Measurements from ENCODE around the gene ALKBH3. TPM values are rescaled to one million over a fixed set of nuclear protein-coding genes. Genes with fewer than 3 reads are reported as not detected.

The ALKBH3 gene
- total RNA-seq, 1 donor from 2014 or later = 31.2 TPM

GRCh38 chr11:43921561-43922294, 41.1 kb downstream of the ALKBH3 start:
- no peak for DNase-seq (ENCODE audit: extremely low read depth, low read depth, low spot score)

DNA sequence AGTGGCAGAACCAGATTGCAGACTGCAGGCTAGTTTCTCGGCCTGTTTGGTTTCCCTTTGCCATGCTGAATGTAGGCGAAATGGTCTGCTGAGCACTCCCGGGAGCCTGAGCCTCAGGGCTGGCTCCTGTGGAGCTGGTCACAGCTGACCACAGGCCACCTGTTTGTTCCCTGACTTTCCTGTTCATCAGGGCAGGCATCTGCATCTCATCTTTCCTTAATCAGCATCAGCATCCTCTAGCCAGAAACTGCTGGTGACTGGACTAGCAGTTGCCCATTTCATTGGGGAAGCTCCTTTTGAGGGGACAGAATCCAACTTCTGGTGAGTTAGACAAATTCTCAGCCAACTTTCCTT, 41.6 kb downstream of the ALKBH3 start:
- no peak for DNase-seq (ENCODE audit: extremely low read depth, low read depth, low spot score)

- DNase-seq (ENCODE audit: extremely low read depth, low read depth, low spot score) = no peak
Measured at GRCh38 chr11:43922744-43923405, 42.2 kb downstream of the ALKBH3 start.

DNA sequence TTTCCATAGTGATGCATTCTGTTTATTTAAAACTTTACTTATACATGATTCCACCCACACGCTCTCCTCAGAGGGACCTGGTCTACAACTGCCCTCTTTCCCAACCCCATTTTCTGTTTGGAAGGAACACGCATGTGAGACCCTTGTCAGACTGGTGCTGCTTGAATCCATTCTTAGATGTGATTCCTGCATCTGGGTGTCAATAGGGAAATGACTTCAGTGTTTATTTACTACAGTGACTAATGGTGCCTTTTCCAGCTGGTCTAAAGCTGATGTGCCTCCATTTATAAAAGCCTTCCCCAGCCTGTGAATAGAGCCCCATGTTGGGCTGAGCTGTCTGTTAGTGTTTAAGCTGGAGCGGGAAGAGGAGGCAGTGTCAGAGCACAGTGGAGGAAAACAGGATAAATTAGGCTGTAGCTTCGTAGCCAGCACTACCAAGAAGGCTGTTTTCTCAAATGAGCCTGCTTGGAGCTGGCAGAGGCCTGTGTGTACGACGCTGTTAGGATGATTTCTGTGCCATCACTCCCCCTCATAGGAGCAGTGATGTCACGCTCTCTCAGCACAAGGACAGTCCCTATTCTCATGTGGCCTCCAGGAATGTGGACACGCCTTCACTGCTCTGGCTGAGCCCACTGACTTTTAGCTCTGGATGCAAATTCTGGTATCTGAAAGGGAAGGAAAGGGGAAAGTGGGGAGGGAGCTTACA, 42.9 kb downstream of the ALKBH3 start:
- DNase-seq (ENCODE audit: extremely low read depth, low read depth, low spot score) = no peak

DNA sequence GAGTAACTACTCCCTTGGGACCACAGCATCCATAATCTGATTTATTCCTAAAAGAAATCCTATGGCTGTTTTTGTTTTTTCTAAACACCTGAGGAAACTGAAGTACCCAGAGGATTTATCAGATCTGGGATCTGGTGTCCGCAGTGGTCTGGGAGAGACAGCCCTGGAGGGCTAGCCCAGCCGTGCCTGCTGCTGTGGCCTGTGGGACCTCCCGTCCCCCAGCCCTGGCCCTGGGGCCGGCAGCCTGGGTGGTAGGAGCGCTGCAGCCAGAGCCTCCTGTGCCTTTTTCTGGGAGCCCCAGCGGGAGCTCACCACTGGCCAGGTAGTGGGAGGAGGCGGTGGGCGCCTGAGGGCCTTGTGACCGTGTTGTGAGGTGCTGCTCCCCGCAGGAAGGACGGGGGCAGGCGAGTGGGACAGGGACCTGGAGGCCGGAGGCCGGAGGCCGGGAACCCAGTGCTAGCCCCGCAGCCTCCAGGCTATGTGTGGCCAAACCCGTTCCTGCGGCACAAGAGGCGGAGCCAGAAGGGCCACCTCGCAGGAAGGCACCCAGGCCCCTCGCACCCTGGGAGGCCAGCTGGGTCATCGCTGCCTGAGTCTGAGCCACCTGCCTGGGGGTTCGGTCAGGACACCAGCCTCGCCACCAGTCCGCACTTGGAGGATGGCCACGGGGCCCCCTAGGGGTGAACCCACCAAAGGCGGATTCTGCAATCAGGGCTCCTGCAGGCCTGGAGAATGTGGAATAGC, 43.7 kb downstream of the ALKBH3 start:
- DNase-seq (ENCODE audit: extremely low read depth, low read depth, low spot score) = no peak

GRCh38 chr11:43925063-43925931, 44.7 kb downstream of the ALKBH3 start:
- no peak for DNase-seq (ENCODE audit: extremely low read depth, low read depth, low spot score)

DNA sequence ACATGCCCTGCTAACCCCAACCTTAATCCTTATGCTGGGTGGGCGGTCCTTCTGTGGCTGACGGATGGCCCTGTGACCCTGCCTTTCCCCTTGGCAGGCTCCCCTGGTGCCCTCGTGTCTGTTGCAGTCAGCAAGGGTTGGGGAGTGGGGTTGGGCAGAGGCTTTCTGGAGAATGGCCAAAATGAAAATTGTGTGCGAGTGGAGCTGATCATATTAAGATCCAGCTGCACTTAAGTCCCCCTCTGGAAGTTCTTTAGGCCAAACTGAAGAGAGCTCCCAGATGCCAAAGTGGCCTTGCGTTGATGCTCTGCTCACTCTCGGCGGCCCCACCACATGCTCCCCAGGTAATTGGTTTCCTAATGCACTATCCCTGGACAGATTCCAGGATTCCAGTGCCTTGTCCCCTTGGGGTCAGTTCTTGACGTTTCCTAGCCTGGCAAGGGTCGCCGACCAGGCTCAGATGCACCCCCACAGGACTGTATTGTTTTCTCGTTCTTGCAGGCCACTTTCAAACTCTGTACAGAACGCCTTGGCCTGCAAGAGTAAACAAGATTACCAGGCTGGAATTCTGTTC, 45.4 kb downstream of the ALKBH3 start:
- DNase-seq (ENCODE audit: extremely low read depth, low read depth, low spot score) = no peak

- DNase-seq (ENCODE audit: extremely low read depth, low read depth, low spot score) = no peak
Measured at GRCh38 chr11:43927070-43927469, 46.4 kb downstream of the ALKBH3 start.

- DNase-seq (ENCODE audit: extremely low read depth, low read depth, low spot score) = no peak
Measured at GRCh38 chr11:43927925-43928707, 47.5 kb downstream of the ALKBH3 start.

- DNase-seq (ENCODE audit: extremely low read depth, low read depth, low spot score) = no peak
Measured at GRCh38 chr11:43928721-43929120, 48.1 kb downstream of the ALKBH3 start.

DNA sequence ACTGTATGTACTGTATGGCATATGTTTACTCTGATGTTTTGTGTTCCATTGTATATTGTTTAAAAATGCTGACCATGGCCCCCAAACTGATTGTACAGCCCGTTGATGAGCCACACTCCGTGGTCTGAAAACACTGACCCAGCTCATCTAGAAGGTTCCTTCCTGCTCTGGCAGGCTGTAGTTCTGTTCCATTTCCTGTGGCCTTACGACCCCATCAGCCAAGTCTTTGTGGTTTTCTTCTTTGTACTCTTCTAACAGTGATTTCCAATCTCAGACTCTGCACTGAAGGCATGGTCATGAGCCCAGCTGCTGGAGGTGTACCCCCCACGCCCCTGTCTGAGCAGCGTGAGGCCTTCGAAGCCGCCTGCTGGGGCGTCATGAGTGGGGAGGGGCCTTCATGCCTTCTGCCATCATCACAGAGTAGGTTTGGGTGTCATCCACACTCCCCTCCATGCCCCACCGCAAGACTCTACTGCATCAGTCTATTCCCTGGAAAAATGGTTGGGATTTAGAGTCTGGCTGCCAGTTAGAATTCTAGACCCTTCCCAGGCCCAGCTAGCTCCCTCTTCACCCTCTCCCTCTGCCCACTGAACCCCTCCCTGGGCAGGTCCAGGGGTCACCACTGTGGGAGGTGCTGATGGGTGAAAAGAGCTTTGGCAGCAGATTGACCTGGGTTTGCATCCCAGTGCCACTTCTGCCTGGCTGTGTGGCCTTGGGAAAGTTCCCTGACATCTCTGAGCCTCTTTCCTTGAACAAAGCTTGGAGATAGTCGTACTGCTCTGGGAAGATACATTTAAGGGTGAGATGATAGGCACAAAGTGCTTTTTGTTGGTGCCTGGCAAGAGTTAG, 50.5 kb downstream of the ALKBH3 start:
- DNase-seq (ENCODE audit: extremely low read depth, low read depth, low spot score) = no peak

- no peak for DNase-seq (ENCODE audit: extremely low read depth, low read depth, low spot score)
Measured at GRCh38 chr11:43931717-43932039, 51.0 kb downstream of the ALKBH3 start.

DNA sequence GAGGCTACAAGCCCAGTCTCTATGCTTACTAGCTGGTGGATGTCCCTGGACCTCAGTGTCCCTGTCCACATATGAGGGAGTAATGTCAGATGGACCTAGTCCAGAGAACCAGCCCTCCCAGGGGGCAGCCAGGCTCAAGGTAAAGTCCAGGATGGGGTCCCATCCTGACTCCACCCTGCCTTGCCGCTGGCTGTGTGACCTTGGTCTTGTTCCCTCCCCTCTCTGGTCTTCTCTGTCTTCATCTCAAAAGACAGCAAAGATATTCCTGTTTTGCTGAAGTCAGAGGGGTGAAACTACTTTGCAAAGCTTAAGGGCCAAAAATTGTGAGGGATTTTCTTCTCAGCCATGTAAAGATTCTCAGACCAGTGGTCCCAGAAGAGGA, 52.6 kb downstream of the ALKBH3 start:
- no peak for DNase-seq (ENCODE audit: extremely low read depth, low read depth, low spot score)

GRCh38 chr11:43933608-43934551, 53.2 kb downstream of the ALKBH3 start:
- DNase-seq (ENCODE audit: extremely low read depth, low read depth, low spot score) = no peak

- no peak for DNase-seq (ENCODE audit: extremely low read depth, low read depth, low spot score)
Measured at GRCh38 chr11:43934601-43935423, 54.2 kb downstream of the ALKBH3 start.

DNA sequence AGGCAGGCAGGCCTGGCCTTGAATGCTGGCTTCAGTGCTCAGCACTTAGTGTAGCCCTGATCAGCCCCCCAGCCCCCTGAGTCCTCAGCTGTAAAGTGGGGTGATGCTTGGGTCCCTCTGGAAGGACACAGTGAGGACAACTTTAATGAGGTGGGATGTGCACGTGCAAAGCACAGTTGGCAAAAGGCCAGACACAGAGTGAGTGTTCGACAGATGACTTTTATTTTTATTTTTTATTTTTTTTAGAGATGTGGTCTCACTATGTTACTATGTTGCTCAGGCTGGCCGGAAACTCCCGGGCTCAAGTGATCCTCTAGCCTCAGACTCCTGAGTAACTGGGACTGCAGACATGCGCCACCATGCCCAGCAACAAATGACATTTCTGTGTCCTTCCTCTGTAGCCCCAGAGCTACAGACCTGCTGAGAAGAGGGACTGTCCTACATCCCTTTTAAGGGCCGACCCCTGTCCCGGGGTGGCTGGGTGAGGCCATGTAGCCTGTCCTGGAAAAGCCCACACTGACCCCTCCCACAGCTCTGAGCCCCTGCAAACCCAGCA, 54.9 kb downstream of the ALKBH3 start:
- DNase-seq (ENCODE audit: extremely low read depth, low read depth, low spot score) = no peak

All from glomerular endothelial cell (primary cell).